ENCODE data around the gene GDF7.

GRCh38 chr2:20725782-20726181 is 58.8 kb downstream of the GDF7 start:
- TF ChIP-seq CTCF (IDR thresholded peaks at IDR 0.05) (no peak), MAX (IDR thresholded peaks at IDR 0.05; ENCODE audit: low read depth) (no peak), GATA2 (CRISPR knock-in tag; IDR thresholded peaks at IDR 0.05) (peak; percentile 65), ELF1 (IDR thresholded peaks at IDR 0.05) (no peak), TCF12 (IDR thresholded peaks at IDR 0.05) (no peak), SMC3 (IDR thresholded peaks at IDR 0.05; ENCODE audit: low read depth, low read length) (no peak), POLR2AphosphoS5 (IDR thresholded peaks at IDR 0.05; ENCODE audit: low read depth, low read length) (no peak), YY1 (IDR thresholded peaks at IDR 0.05; ENCODE audit: low read depth) (no peak), NFIC (IDR thresholded peaks at IDR 0.05; ENCODE audit: borderline replicate concordance) (no peak), IRF3 (IDR thresholded peaks at IDR 0.05; ENCODE audit: low read depth, low read length) (no peak), REST (IDR thresholded peaks at IDR 0.05; ENCODE audit: low read depth, low read length) (no peak), EP300 (IDR thresholded peaks at IDR 0.05; ENCODE audit: borderline replicate concordance in 1 of 2, low read depth in 1 of 2, low read length in 1 of 2) (no peak), MEF2A (IDR thresholded peaks at IDR 0.05; ENCODE audit: borderline replicate concordance, low read depth) (no peak), RXRA (IDR thresholded peaks at IDR 0.05; ENCODE audit: borderline replicate concordance, low read depth) (no peak)
